B cell (primary cell): Measurements from ENCODE around the gene DYNC1I1.

Experiments used
- EZH2 ChIP-seq: IDR thresholded peaks from 2 replicates; pipeline ENCODE4 v1.6.1; 2012; ENCODE audit warnings: borderline replicate concordance, low read depth, mild to moderate bottlenecking, moderate library complexity, low read length; ENCODE audit not compliant: insufficient read depth, poor library complexity, severe bottlenecking
- TF ChIP-seq, protein P1 (sequence below): fragments of 200-600 bp; IDR thresholded peaks from one replicate; pipeline ENCODE4 v1.8.0; 2022; ENCODE audit warnings: antibody characterized with exemption, mild to moderate bottlenecking

DNA sequence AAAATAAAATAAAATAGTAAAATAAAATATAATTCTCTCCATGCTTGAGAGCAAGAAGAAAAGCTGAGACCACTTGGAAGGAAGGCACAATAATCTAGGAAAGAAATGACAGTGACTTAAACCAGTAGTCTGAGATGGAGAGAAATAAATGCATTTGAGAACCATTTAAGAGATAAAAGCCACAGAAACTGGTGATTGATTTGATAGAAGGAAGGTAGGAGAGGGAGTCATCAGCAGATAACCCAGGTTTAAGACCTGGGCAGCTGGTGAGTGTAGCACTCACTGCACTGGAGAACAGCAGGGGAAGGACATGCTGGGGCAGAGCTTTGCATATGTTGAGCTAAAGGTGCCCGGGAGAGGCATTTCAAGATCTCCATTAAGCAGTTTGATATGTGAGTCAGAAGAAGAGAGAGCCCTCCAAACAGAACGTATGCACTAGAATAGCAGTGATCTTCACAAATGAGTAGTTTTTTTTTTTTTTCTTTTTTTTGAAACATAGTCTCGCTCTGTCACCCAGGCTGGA is 268.0 kb downstream of the DYNC1I1 start:
- TF ChIP-seq, protein P1, sequence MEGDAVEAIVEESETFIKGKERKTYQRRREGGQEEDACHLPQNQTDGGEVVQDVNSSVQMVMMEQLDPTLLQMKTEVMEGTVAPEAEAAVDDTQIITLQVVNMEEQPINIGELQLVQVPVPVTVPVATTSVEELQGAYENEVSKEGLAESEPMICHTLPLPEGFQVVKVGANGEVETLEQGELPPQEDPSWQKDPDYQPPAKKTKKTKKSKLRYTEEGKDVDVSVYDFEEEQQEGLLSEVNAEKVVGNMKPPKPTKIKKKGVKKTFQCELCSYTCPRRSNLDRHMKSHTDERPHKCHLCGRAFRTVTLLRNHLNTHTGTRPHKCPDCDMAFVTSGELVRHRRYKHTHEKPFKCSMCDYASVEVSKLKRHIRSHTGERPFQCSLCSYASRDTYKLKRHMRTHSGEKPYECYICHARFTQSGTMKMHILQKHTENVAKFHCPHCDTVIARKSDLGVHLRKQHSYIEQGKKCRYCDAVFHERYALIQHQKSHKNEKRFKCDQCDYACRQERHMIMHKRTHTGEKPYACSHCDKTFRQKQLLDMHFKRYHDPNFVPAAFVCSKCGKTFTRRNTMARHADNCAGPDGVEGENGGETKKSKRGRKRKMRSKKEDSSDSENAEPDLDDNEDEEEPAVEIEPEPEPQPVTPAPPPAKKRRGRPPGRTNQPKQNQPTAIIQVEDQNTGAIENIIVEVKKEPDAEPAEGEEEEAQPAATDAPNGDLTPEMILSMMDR = no peak
- no peak for TF ChIP-seq EZH2
